OCI-LY1 (cell line): ENCODE data around the gene EPB41L1.

Experiments used
- H2AFZ ChIP-seq: fragments of 200-600 bp; sonication (generic), shearing (Covaris generic); 2 replicates; pipeline ENCODE4 v1.6.0; 2014; ENCODE audit warnings: antibody characterized with exemption, mild to moderate bottlenecking, low read length
- H3F3A ChIP-seq: fragments of 200-600 bp; sonication (generic), shearing (Covaris generic); 2 replicates; pipeline ENCODE4 v1.6.0; 2014; ENCODE audit warnings: mild to moderate bottlenecking, antibody characterized with exemption, low read length, moderate library complexity; ENCODE audit not compliant: insufficient read depth
- H3K27ac ChIP-seq: fragments of 200-600 bp; sonication (generic); 2 replicates; pipeline ENCODE4 v1.5.1; 2014; ENCODE audit warnings: low read length, mixed run types, mild to moderate bottlenecking, low read depth; ENCODE audit not compliant: poor library complexity, severe bottlenecking
- H3K27me3 ChIP-seq: fragments of 200-600 bp; sonication (generic); 2 replicates; pipeline ENCODE4 v1.6.0; 2014; ENCODE audit warnings: antibody characterized with exemption, mild to moderate bottlenecking, low read length, moderate library complexity; ENCODE audit not compliant: insufficient read depth
- H3K36me3 ChIP-seq: fragments of 200-600 bp; sonication (generic); 2 replicates; pipeline ENCODE4 v1.6.1; 2014; ENCODE audit warnings: mild to moderate bottlenecking, antibody characterized with exemption, low read length, moderate library complexity, mixed read lengths; ENCODE audit not compliant: insufficient read depth
- H3K4me1 ChIP-seq: fragments of 200-600 bp; sonication (generic); 2 replicates; pipeline ENCODE4 v1.5.1; 2014; ENCODE audit warnings: mild to moderate bottlenecking, low read length, moderate library complexity; ENCODE audit not compliant: insufficient read depth, severe bottlenecking
- H3K4me2 ChIP-seq: fragments of 200-600 bp; sonication (generic), shearing (Covaris generic); 2 replicates; pipeline ENCODE4 v1.6.1; 2014; ENCODE audit warnings: low read length
- H3K4me3 ChIP-seq: fragments of 200-600 bp; sonication (generic); 2 replicates; pipeline ENCODE4 v1.5.1; 2014; ENCODE audit warnings: low read length, low read depth, mild to moderate bottlenecking, mixed read lengths; ENCODE audit not compliant: poor library complexity, severe bottlenecking
- H3K79me2 ChIP-seq: fragments of 200-600 bp; shearing (Covaris generic); 2 replicates; pipeline ENCODE4 v1.6.1; 2016; ENCODE audit warnings: mixed run types, low read length, mixed read lengths; ENCODE audit not compliant: insufficient read depth
- H3K9ac ChIP-seq: fragments of 200-600 bp; sonication (generic), shearing (Covaris generic); 2 replicates; pipeline ENCODE4 v1.6.1; 2014; ENCODE audit warnings: mild to moderate bottlenecking, low read length, mixed read lengths
- H3K9me2 ChIP-seq: fragments of 200-600 bp; sonication (generic), shearing (Covaris generic); 2 replicates; pipeline ENCODE4 v1.6.1; 2014; ENCODE audit warnings: low read depth, mild to moderate bottlenecking, low read length, mixed read lengths
- H3K9me3 ChIP-seq: fragments of 200-600 bp; shearing (Covaris generic); 2 replicates; pipeline ENCODE4 v1.6.1; 2014; ENCODE audit warnings: low read length, mixed read lengths
- H4K20me1 ChIP-seq: fragments of 200-600 bp; sonication (generic), shearing (Covaris generic); 2 replicates; pipeline ENCODE4 v1.6.0; 2016; ENCODE audit warnings: mild to moderate bottlenecking, low read length; ENCODE audit not compliant: insufficient read depth
- CTCF ChIP-seq: fragments of 200-600 bp; sonication (generic), shearing (Covaris generic); IDR thresholded peaks from 2 replicates; pipeline ENCODE4 v1.5.1; 2017; ENCODE audit warnings: mild to moderate bottlenecking, antibody characterized with exemption, low read length, moderate library complexity, mixed read lengths
- EZH2 ChIP-seq: fragments of 200-600 bp; sonication (generic), shearing (Covaris generic); IDR thresholded peaks from 2 replicates; pipeline ENCODE4 v1.8.0; 2017; ENCODE audit warnings: borderline replicate concordance, mixed run types, mild to moderate bottlenecking, antibody characterized with exemption, low read length, moderate library complexity, mixed read lengths

The EPB41L1 gene

GRCh38 chr20:36150847-36151539, 3.5 kb upstream of the EPB41L1 start:
- H3K9me2 ChIP-seq = no peaks in the 10 kb centered on the region
- H4K20me1 ChIP-seq = no peaks in the 10 kb centered on the region
- no peak overlapping the region for H3K9ac ChIP-seq
- no peak overlapping the region for H3K27ac ChIP-seq
- no peak overlapping the region for H2AFZ ChIP-seq
- no peaks in the 10 kb centered on the region for H3F3A ChIP-seq
- H3K4me1 ChIP-seq = no peaks in the 10 kb centered on the region
- H3K9me3 ChIP-seq = no peaks in the 10 kb centered on the region
- H3K79me2 ChIP-seq = no peaks in the 10 kb centered on the region
- H3K4me2 ChIP-seq = no peak overlapping the region
- H3K27me3 ChIP-seq = peaks cover 4% of the 10 kb centered on the region
- H3K36me3 ChIP-seq = no peaks in the 10 kb centered on the region
- no peak overlapping the region for H3K4me3 ChIP-seq
- TF ChIP-seq CTCF (no peak), EZH2 (no peak)

GRCh38 chr20:36152261-36152660, 2.3 kb upstream of the EPB41L1 start:
- Histone ChIP-seq H3K4me2 (no peak overlapping the region), H3K79me2 (no peaks in the 10 kb centered on the region), H3F3A (no peaks in the 10 kb centered on the region), H3K9ac (no peak overlapping the region), H3K9me3 (no peaks in the 10 kb centered on the region), H3K4me1 (peaks cover 4% of the 10 kb centered on the region), H3K27me3 (peaks cover 4% of the 10 kb centered on the region), H4K20me1 (no peaks in the 10 kb centered on the region), H3K27ac (no peak overlapping the region), H3K4me3 (no peak overlapping the region), H3K36me3 (no peaks in the 10 kb centered on the region), H2AFZ (no peak overlapping the region), H3K9me2 (no peaks in the 10 kb centered on the region)
- TF ChIP-seq CTCF = no peak
- TF ChIP-seq EZH2 = no peak

GRCh38 chr20:36153204-36153603, 1.3 kb upstream of the EPB41L1 start:
- no peak overlapping the region for H3K27ac ChIP-seq
- H3K9me2 ChIP-seq = no peaks in the 10 kb centered on the region
- no peak overlapping the region for H2AFZ ChIP-seq
- H3K4me2 ChIP-seq = no peak overlapping the region
- no peaks in the 10 kb centered on the region for H3K36me3 ChIP-seq
- no peaks in the 10 kb centered on the region for H3K9me3 ChIP-seq
- no peak overlapping the region for H3K4me3 ChIP-seq
- TF ChIP-seq CTCF (no peak), EZH2 (no peak)
- peaks cover 4% of the 10 kb centered on the region for H3K4me1 ChIP-seq
- H3K27me3 ChIP-seq = peaks cover 4% of the 10 kb centered on the region
- H3K9ac ChIP-seq = no peak overlapping the region
- H3K79me2 ChIP-seq = no peaks in the 10 kb centered on the region
- H4K20me1 ChIP-seq = no peaks in the 10 kb centered on the region
- no peaks in the 10 kb centered on the region for H3F3A ChIP-seq
